ENCODE results near the gene ALG1.

DNA sequence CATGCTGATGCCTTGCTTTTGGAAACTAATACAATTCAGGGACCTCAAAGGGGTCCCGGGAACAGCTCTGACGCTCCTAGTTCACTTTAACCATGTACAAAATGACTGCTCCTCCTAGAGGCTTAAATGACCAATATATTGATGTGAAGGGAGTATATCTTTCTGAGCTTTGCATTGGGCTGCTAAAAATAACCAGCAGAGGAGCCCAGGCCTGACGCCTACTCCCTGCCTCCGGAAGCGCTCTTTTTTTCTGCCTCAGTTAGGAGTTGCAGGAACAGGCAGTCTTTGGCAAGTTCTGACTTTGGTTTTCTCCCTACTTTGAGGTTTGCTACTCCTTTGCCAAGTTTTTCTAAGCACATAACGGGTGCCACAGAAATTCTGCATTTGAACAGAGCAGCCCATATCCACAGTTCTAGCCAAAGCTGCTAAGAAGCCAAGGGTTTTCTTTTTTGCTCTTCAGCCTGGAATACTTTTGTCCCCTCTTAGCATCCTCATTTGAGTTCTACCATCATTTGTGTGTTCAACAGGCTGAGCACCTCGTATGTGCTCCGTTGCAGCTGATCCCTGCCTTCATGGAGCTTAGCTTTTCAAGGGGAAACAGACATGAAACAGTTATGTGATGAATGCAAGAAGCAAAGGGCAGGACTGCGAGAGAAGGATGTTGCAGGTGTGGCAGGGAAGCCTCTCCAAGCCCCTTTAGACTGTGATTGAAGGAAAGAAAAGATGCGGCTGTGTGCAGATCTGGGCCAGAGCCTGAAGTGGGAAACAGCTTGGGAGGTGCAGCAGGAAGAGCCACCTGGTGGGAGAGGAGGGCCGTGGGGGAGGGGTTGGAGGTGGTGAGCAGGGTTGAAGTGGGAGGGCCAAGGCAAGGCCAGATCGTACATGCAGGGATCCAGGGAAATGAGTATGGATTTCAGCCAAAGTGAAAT lies 35.2 kb upstream of the ALG1 start:
- TF ChIP-seq, protein P1, sequence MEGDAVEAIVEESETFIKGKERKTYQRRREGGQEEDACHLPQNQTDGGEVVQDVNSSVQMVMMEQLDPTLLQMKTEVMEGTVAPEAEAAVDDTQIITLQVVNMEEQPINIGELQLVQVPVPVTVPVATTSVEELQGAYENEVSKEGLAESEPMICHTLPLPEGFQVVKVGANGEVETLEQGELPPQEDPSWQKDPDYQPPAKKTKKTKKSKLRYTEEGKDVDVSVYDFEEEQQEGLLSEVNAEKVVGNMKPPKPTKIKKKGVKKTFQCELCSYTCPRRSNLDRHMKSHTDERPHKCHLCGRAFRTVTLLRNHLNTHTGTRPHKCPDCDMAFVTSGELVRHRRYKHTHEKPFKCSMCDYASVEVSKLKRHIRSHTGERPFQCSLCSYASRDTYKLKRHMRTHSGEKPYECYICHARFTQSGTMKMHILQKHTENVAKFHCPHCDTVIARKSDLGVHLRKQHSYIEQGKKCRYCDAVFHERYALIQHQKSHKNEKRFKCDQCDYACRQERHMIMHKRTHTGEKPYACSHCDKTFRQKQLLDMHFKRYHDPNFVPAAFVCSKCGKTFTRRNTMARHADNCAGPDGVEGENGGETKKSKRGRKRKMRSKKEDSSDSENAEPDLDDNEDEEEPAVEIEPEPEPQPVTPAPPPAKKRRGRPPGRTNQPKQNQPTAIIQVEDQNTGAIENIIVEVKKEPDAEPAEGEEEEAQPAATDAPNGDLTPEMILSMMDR (IDR thresholded peaks at IDR 0.05; ENCODE audit: extremely low read depth in 1 of 2, insufficient read depth in 1 of 2, low read depth in 1 of 2, low read length in 2 of 2): no peak
- TF ChIP-seq POLR2A (IDR thresholded peaks at IDR 0.05; ENCODE audit: low read depth, low read length) (no peak), FOS (IDR thresholded peaks at IDR 0.05; ENCODE audit: borderline replicate concordance, insufficient read depth, low read length) (no peak), POLR2AphosphoS5 (IDR thresholded peaks at IDR 0.05; ENCODE audit: insufficient read depth, low read depth, low read length) (no peak), EZH2 (IDR thresholded peaks at IDR 0.05; ENCODE audit: borderline replicate concordance, low read depth, low read length, severe bottlenecking) (no peak), JUN (IDR thresholded peaks at IDR 0.05; ENCODE audit: borderline replicate concordance, insufficient read depth, insufficient read length, low read depth) (no peak)
